Astrocyte of the cerebellum (primary cell): ENCODE data around the gene PLOD2.
A peak's percentile ranks its signal among the peaks of the same experiment; 100 is the strongest.

ENCODE experiments used
- DNase-seq: peaks from one replicate; pipeline ENCODE4 v3.0.0-alpha.2; 2011; ENCODE audit warnings: low read depth
- H3K4me3 ChIP-seq: 2 replicates; pipeline ENCODE4 v1.5.1; 2011; ENCODE audit warnings: mild to moderate bottlenecking, low read depth, low read length, moderate library complexity
- in situ Hi-C: cut with HindIII; loops from 2 replicates; pipeline ENCODE4 v1.10.0; 2017; ENCODE audit warnings: low sequenced_read_pairs
- TF ChIP-seq, protein P1 (sequence below): IDR thresholded peaks from 2 replicates; pipeline ENCODE4 v1.5.1; 2012; ENCODE audit warnings: low read length, low read depth, moderate library complexity, mild to moderate bottlenecking; ENCODE audit errors: missing control alignments

PLOD2 gene

DNA sequence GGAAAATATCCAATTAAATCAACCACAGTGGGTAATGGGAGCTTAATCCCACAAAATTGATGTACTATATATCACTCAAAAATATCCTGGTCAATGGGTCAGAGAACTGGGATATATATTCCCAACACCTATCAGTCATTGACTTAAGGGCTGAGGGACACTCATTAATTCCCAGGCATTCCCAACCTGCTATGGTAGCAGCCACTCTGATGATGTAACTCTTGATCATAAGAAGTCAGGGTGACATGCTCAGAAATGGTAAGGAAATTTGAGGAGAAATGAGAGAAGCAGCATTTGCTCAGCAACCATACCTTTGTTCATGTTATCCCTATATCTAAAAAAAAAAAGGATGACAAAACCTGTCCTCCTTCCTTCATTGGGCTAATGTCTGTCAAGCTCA is 3.1 kb upstream of the PLOD2 start:
- TF ChIP-seq, protein P1, sequence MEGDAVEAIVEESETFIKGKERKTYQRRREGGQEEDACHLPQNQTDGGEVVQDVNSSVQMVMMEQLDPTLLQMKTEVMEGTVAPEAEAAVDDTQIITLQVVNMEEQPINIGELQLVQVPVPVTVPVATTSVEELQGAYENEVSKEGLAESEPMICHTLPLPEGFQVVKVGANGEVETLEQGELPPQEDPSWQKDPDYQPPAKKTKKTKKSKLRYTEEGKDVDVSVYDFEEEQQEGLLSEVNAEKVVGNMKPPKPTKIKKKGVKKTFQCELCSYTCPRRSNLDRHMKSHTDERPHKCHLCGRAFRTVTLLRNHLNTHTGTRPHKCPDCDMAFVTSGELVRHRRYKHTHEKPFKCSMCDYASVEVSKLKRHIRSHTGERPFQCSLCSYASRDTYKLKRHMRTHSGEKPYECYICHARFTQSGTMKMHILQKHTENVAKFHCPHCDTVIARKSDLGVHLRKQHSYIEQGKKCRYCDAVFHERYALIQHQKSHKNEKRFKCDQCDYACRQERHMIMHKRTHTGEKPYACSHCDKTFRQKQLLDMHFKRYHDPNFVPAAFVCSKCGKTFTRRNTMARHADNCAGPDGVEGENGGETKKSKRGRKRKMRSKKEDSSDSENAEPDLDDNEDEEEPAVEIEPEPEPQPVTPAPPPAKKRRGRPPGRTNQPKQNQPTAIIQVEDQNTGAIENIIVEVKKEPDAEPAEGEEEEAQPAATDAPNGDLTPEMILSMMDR = no peak
- no peak overlapping the region for H3K4me3 ChIP-seq
- in situ Hi-C loops = no loop called here
- no peak for DNase-seq

DNA sequence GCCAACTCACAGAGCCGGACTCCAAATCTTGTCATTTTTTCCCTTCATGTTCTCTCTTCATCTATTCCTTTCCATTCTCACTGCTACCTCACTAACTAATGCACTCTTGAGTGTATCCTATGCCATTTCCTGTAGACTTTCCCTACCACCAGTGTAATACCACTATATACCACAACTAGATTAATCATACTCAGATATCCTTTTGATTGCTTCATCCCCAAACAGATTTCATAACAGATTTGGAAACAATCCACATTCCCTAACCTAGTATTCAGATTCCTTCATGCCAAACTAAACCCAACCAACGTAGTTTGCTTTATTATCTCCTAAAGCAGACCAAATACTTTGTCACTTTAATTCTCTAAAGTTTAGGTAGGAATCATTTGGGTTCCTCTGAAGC is 2.6 kb upstream of the PLOD2 start:
- in situ Hi-C loops = no loop called here
- no peak overlapping the region for H3K4me3 ChIP-seq
- peak; percentile 89 for DNase-seq
- TF ChIP-seq, protein P1 = peak; percentile 7

DNA sequence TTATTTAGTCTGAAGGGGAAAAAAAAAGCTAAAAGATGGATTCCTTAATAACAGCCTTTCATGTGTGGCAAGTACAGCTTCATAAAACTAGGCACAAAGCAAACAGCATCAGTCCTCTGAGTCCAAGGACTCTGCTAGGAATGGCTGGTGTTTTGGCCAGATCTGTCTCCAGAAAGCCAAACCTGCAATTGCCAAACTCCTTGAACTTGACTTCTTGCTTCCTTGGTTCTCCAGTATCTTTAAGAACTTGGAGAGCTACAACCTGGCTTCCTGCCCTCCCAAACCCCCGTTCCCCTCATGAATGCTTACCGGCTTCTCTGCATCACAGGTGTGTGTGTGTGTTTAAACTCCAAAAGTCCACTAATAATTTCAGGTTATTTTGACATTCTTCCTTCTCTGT is 1.6 kb upstream of the PLOD2 start:
- in situ Hi-C loops = no loop called here
- TF ChIP-seq, protein P1 = no peak
- H3K4me3 ChIP-seq = no peak overlapping the region
- DNase-seq = no peak

DNA sequence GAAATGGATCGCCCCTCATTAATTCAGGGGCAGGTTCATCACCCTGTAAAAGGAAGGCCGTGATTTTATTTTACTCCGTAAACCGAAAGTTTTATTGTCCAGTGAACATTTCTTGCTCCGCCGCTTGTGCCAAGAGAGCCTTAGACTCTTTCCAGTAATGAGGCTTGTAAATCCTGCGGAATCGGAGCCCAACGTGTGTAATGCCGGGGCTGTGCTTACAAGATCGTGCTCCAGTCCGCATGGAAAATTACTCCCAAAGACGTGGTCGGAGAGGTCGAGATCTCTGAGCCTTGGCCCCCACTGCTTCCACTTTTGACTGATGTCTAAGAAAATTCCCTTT is 649 bp upstream of the PLOD2 start:
- TF ChIP-seq, protein P1 = no peak
- in situ Hi-C loops = no loop called here
- H3K4me3 ChIP-seq = peak overlapping the region; percentile 77
- no peak for DNase-seq

DNA sequence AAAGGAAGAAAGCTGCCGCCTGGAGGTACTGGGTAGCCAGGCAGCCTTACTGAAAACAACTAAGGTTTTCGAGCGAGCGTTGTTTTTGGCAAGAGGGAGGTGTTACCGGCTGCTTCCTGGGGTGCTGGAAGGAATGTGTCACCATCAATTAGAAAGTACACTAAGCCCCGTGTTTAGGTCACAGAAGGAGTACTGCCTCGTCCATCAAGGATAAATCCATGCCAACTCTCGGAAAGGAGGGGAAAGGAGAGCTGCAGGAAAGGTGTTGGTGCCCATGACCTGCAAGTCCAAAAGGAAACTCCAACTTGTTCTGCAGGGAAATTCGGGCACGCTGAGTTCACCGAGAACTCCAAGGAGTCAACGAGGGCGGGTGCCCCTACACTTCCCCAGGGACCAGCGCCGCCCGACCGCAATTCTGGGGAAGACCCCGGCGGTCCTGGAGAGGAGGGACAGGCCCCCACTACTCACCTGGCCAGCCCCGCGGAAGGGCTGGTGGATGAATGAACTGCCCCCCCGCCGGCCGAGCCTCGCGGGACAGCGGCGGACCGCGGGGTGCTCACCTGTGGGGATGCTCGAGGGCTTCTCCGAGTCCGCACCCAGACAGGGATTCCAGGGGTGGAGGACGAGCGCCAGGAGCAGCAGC is 542 bp downstream of the PLOD2 start:
- in situ Hi-C loops = no loop called here
- peak; percentile 85 for DNase-seq
- TF ChIP-seq, protein P1 = peak; percentile 86
- peak overlapping the region; percentile 77 for H3K4me3 ChIP-seq

DNA sequence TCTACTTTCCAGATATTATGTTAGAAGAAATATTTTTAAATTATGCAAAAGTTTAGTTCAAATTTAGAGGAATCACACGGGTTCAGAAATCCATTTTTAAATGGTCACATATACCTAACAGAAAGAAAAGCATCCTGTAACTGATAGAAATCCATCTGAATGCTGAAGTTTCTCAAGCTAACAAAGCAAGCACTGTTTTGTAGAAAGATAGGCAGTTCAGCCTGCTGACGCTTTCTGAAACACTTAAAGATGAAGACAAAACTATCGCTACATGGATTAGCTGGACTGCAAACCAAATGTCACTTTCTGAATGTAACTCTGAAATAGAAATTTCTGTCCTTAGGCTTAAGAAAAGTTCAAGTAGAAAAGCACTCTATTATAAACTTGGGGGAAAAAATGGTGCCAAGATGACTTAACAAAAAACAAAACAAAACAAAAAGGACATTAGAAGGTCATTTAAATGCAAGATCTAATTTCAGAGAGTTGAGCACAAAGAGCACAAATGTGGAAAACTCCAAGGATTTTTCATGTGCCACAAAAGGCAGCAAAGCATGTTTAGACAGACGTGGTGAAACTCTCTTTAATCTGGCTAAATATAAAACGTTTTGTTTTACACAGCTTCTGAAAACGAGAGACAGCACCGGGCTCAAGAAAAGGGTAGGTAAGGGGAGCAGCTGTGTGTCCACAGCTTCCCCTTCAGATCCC is 1.2 kb downstream of the PLOD2 start:
- H3K4me3 ChIP-seq = peak overlapping the region; percentile 77
- no peak for DNase-seq
- TF ChIP-seq, protein P1 = no peak
- in situ Hi-C loops = no loop called here
